Esophagus squamous epithelium (tissue), 5 donors: ENCODE data around the gene DHRSX. TPM values are rescaled to one million over a fixed set of nuclear protein-coding genes. Genes with fewer than 3 reads are reported as not detected.

Source experiments
- DNase-seq: peaks from one replicate; lab custom pipeline; 2025; lab: John Stamatoyannopoulos, UW
- H3K27ac ChIP-seq, 4 donors: fragments of 200-600 bp; sonication (generic); one replicate each; pipeline ENCODE4 v1.5.1; 2016 to 2019; ENCODE audit warnings: mild to moderate bottlenecking in 1 of 4
- H3K27me3 ChIP-seq, 4 donors: fragments of 200-600 bp; sonication (generic); 1 replicate in 3 of 4; 2 replicates in 1 of 4; pipeline versions ENCODE4 v1.5.1 to v1.6.0; 2017 to 2021; ENCODE audit warnings: antibody characterized with exemption in 1 of 4
- H3K36me3 ChIP-seq, 3 donors: fragments of 200-600 bp; sonication (generic); one replicate each; pipeline ENCODE4 v1.5.1; 2016 to 2019
- H3K4me1 ChIP-seq, 3 donors: fragments of 200-600 bp; sonication (generic); one replicate each; pipeline ENCODE4 v1.5.1; 2017 to 2019
- H3K4me3 ChIP-seq, 4 donors: fragments of 200-600 bp; sonication (generic); 1 replicate in 3 of 4; 2 replicates in 1 of 4; pipeline ENCODE4 v1.5.1; 2016 to 2019; ENCODE audit warnings: mild to moderate bottlenecking in 2 of 4, moderate library complexity in 1 of 4
- H3K9me3 ChIP-seq, 3 donors: fragments of 200-600 bp; sonication (generic); one replicate each; pipeline ENCODE4 v1.5.1; 2016 to 2019
- CTCF ChIP-seq, 6 experiments: fragments of 450-650 bp in 4 of 6; fragments of 200-600 bp in 2 of 6; sonication (generic) in 2 of 6; IDR thresholded peaks; one replicate each; pipeline ENCODE4 v1.5.1; 2016 to 2019; ENCODE audit warnings: antibody characterized with exemption in 6 of 6, mild to moderate bottlenecking in 4 of 6, moderate library complexity in 4 of 6
- POLR2A ChIP-seq, 4 donors: fragments of 450-650 bp; IDR thresholded peaks; one replicate each; pipeline ENCODE4 v1.6.1; 2017; ENCODE audit warnings: antibody characterized with exemption in 4 of 4, mild to moderate bottlenecking in 4 of 4, moderate library complexity in 3 of 4
- WGBS, 2 donors: methylation state at CpG; one replicate each; pipeline ENCODE4 v1.1.5; 2018; 5-methylcytosine and 5-hydroxymethylcytosine counted together
- intact Hi-C: fragments of 100-400 bp; cut with DNase I; formaldehyde crosslinking; loops from one replicate; pipeline ENCODE4 v1.15.0; 2022
- total RNA-seq, 4 donors: library from RNA; depleted of rRNA; stranded (reverse); fragments of >200 nt; gene quantifications; one replicate each; pipeline ENCODE4 v1.1.0, GENCODE V29; 2016
- donor health status: DM: yes; HTN: yes; CAD: no.

Gene DHRSX
- total RNA-seq, 4 donors from 2014 or later, result 4.1 to 12.2 (median 8.0) TPM

GRCh38 chrX:2345562-2345961, 155.2 kb downstream of the DHRSX start:
- TF ChIP-seq CTCF (IDR thresholded peaks at IDR 0.05) (no peak), POLR2A (IDR thresholded peaks at IDR 0.05) (no peak)
- Histone ChIP-seq H3K4me3 (no peak overlapping the region), H3K4me1 (no peaks in the 10 kb centered on the region), H3K36me3 (peaks cover 0 to 8% (median 0%) of the 10 kb centered on the region in 3 donors), H3K27me3 (no peaks in the 10 kb centered on the region), H3K27ac (no peak overlapping the region), H3K9me3 (no peaks in the 10 kb centered on the region)
- DNase-seq, result no peak
- 95 to 100% methylated on average over 4 of the region's 4 CpGs for WGBS, 2 donors
- intact Hi-C loops, result no loop called here

GRCh38 chrX:2343413-2343812, 157.4 kb downstream of the DHRSX start:
- no peaks in the 10 kb centered on the region for H3K9me3 ChIP-seq
- H3K36me3 ChIP-seq, result peaks cover 0 to 10% (median 0%) of the 10 kb centered on the region in 3 donors
- H3K4me3 ChIP-seq, result no peak overlapping the region
- H3K27ac ChIP-seq, result no peak overlapping the region
- no peaks in the 10 kb centered on the region for H3K4me1 ChIP-seq
- DNase-seq, result no peak
- intact Hi-C loops, result no loop called here
- TF ChIP-seq POLR2A (IDR thresholded peaks at IDR 0.05), result no peak
- WGBS, 2 donors, result 92 to 97% methylated on average over 4 of the region's 4 CpGs
- no peaks in the 10 kb centered on the region for H3K27me3 ChIP-seq

- TF ChIP-seq POLR2A (IDR thresholded peaks at IDR 0.05) (no peak), CTCF (IDR thresholded peaks at IDR 0.05) (no peak)
- 77 to 81% methylated on average over 7 of the region's 7 CpGs for WGBS, 2 donors
- no peak overlapping the region for H3K27ac ChIP-seq
- H3K4me1 ChIP-seq, result no peaks in the 10 kb centered on the region
- no peak overlapping the region for H3K4me3 ChIP-seq
- intact Hi-C loops, result no loop called here
- peaks cover 0 to 10% (median 0%) of the 10 kb centered on the region in 3 donors for H3K36me3 ChIP-seq
- no peaks in the 10 kb centered on the region for H3K27me3 ChIP-seq
- DNase-seq, result no peak
- no peaks in the 10 kb centered on the region for H3K9me3 ChIP-seq
These were observed 157.9 kb downstream of the DHRSX start for GRCh38 chrX:2342874-2343273.

GRCh38 chrX:2342281-2342688, 158.5 kb downstream of the DHRSX start:
- WGBS, 2 donors, result 82 to 84% methylated on average over 8 to 9 of the region's 9 CpGs
- Histone ChIP-seq H3K27me3 (no peaks in the 10 kb centered on the region), H3K27ac (no peak overlapping the region), H3K36me3 (peaks cover 0 to 10% (median 0%) of the 10 kb centered on the region in 3 donors), H3K4me3 (no peak overlapping the region), H3K4me1 (no peaks in the 10 kb centered on the region), H3K9me3 (no peaks in the 10 kb centered on the region)
- TF ChIP-seq CTCF (IDR thresholded peaks at IDR 0.05) (no peak), POLR2A (IDR thresholded peaks at IDR 0.05) (no peak)
- intact Hi-C loops, result no loop called here
- DNase-seq, result no peak

GRCh38 chrX:2340991-2341390, 159.8 kb downstream of the DHRSX start:
- Histone ChIP-seq H3K4me3 (no peak overlapping the region), H3K36me3 (peaks cover 0 to 10% (median 0%) of the 10 kb centered on the region in 3 donors), H3K9me3 (no peaks in the 10 kb centered on the region), H3K27me3 (no peaks in the 10 kb centered on the region), H3K27ac (no peak overlapping the region), H3K4me1 (no peaks in the 10 kb centered on the region)
- TF ChIP-seq CTCF (IDR thresholded peaks at IDR 0.05), result no peak
- no peak for TF ChIP-seq POLR2A (IDR thresholded peaks at IDR 0.05)
- no peak for DNase-seq
- intact Hi-C loops, result no loop called here
- 90 to 93% methylated on average over 7 of the region's 7 CpGs for WGBS, 2 donors

- intact Hi-C loops, result no loop called here
- no peaks in the 10 kb centered on the region for H3K4me1 ChIP-seq
- H3K27me3 ChIP-seq, result no peaks in the 10 kb centered on the region
- peaks cover 0 to 8% (median 0%) of the 10 kb centered on the region in 3 donors for H3K36me3 ChIP-seq
- DNase-seq, result no peak
- no peak overlapping the region for H3K4me3 ChIP-seq
- WGBS, 2 donors, result 93 to 94% methylated on average over 7 of the region's 7 CpGs
- H3K27ac ChIP-seq, result no peak overlapping the region
- H3K9me3 ChIP-seq, result no peaks in the 10 kb centered on the region
- TF ChIP-seq POLR2A (IDR thresholded peaks at IDR 0.05) (no peak), CTCF (IDR thresholded peaks at IDR 0.05) (no peak)
These were observed 164.6 kb downstream of the DHRSX start for GRCh38 chrX:2336181-2336580.
